VCaP (cell line): ENCODE data around the gene IFIH1.

Experiments used
- H3K27ac ChIP-seq: fragments of 450-650 bp; 2 replicates; pipeline ENCODE4 v1.5.1; 2017
- CTCF ChIP-seq: fragments of 450-650 bp; conservative IDR thresholded peaks from 2 replicates; pipeline ENCODE4 v1.5.1; 2017; ENCODE audit warnings: mild to moderate bottlenecking, moderate library complexity

The IFIH1 gene

GRCh38 chr2:162295009-162295408, 23.5 kb downstream of the IFIH1 start:
- H3K27ac ChIP-seq = no peak overlapping the region
- no peak for TF ChIP-seq CTCF

- TF ChIP-seq CTCF = no peak
- H3K27ac ChIP-seq = no peak overlapping the region
These were observed 25.2 kb downstream of the IFIH1 start for GRCh38 chr2:162293122-162293786.

- H3K27ac ChIP-seq = peak overlapping the region; percentile 23
- TF ChIP-seq CTCF = no peak
These were observed 26.7 kb downstream of the IFIH1 start for GRCh38 chr2:162291748-162292147.

- no peak overlapping the region for H3K27ac ChIP-seq
- no peak for TF ChIP-seq CTCF
These were observed 35.6 kb downstream of the IFIH1 start for GRCh38 chr2:162282765-162283425.

GRCh38 chr2:162280654-162281053, 37.8 kb downstream of the IFIH1 start:
- H3K27ac ChIP-seq = no peak overlapping the region
- no peak for TF ChIP-seq CTCF

- no peak for TF ChIP-seq CTCF
These were observed 41.1 kb downstream of the IFIH1 start for GRCh38 chr2:162277381-162277780.

GRCh38 chr2:162267996-162268395, 50.5 kb downstream of the IFIH1 start:
- H3K27ac ChIP-seq = no peak overlapping the region
- no peak for TF ChIP-seq CTCF

More at GRCh38 chr2:162277381-162277780, 41.1 kb downstream of the IFIH1 start:
- no peak overlapping the region for H3K27ac ChIP-seq
